Stimulated activated CD4-positive, alpha-beta T cell treated with anti-CD3 and anti-CD28 coated beads, Interleukin-4, amount 100 ng/mL, for 48 hours (primary cell): Measurements from ENCODE around the gene ZNF628.

Experiments used
- DNase-seq, 2 donors: peaks; one replicate each; pipeline ENCODE4 v3.0.0-alpha.2; 2020; ENCODE audit warnings: low read depth in 2 of 2

ZNF628 gene

GRCh38 chr19:55465460-55466240 is 10.8 kb upstream of the ZNF628 start:
- no peak for DNase-seq

GRCh38 chr19:55466241-55466614 is 10.2 kb upstream of the ZNF628 start:
- no peak for DNase-seq

GRCh38 chr19:55467236-55468053 is 9.0 kb upstream of the ZNF628 start:
- peak; percentile 57 to 75 for DNase-seq

- DNase-seq, result no peak
Observed at GRCh38 chr19:55468054-55468393, 8.4 kb upstream of the ZNF628 start.

GRCh38 chr19:55471266-55471665 is 5.2 kb upstream of the ZNF628 start:
- DNase-seq, result no peak

- no peak for DNase-seq
Observed at GRCh38 chr19:55472463-55472862, 4.0 kb upstream of the ZNF628 start.

GRCh38 chr19:55473225-55474012 is 3.0 kb upstream of the ZNF628 start:
- no peak for DNase-seq

- DNase-seq, result no peak
Observed at GRCh38 chr19:55474269-55475265, 1.9 kb upstream of the ZNF628 start.

- DNase-seq, result no peak
Observed at GRCh38 chr19:55477905-55478304, 1.5 kb downstream of the ZNF628 start.

- no peak for DNase-seq
Observed at GRCh38 chr19:55478364-55478763, 1.9 kb downstream of the ZNF628 start.

GRCh38 chr19:55479045-55479444 is 2.6 kb downstream of the ZNF628 start:
- DNase-seq, result no peak

- no peak for DNase-seq
Observed at GRCh38 chr19:55479451-55480230, 3.2 kb downstream of the ZNF628 start.

- no peak for DNase-seq
Observed at GRCh38 chr19:55481148-55481793, 4.9 kb downstream of the ZNF628 start.

GRCh38 chr19:55481794-55482155 is 5.4 kb downstream of the ZNF628 start:
- DNase-seq, result no peak

GRCh38 chr19:55482156-55482961 is 5.9 kb downstream of the ZNF628 start:
- no peak for DNase-seq

- no peak for DNase-seq
Observed at GRCh38 chr19:55482967-55483705, 6.7 kb downstream of the ZNF628 start.

- no peak for DNase-seq
Observed at GRCh38 chr19:55483706-55484592, 7.5 kb downstream of the ZNF628 start.
